Esophagus squamous epithelium (tissue), 5 donors: ENCODE data around the gene DUSP8. TPM values are rescaled to one million over a fixed set of nuclear protein-coding genes. Genes with fewer than 3 reads are reported as not detected.
"Not testable (repeated sequence)": the region's sequence is repeated elsewhere in the genome, so short reads cannot be mapped to it uniquely, and the experiment has no call there.

Source experiments
- DNase-seq: peaks from one replicate; lab custom pipeline; 2025; lab: John Stamatoyannopoulos, UW
- H3K27ac ChIP-seq, 4 donors: fragments of 200-600 bp; sonication (generic); one replicate each; pipeline ENCODE4 v1.5.1; 2016 to 2019; ENCODE audit warnings: mild to moderate bottlenecking in 1 of 4
- H3K27me3 ChIP-seq, 4 donors: fragments of 200-600 bp; sonication (generic); 1 replicate in 3 of 4; 2 replicates in 1 of 4; pipeline versions ENCODE4 v1.5.1 to v1.6.0; 2017 to 2021; ENCODE audit warnings: antibody characterized with exemption in 1 of 4
- H3K36me3 ChIP-seq, 3 donors: fragments of 200-600 bp; sonication (generic); one replicate each; pipeline ENCODE4 v1.5.1; 2016 to 2019
- H3K4me1 ChIP-seq, 3 donors: fragments of 200-600 bp; sonication (generic); one replicate each; pipeline ENCODE4 v1.5.1; 2017 to 2019
- H3K4me3 ChIP-seq, 4 donors: fragments of 200-600 bp; sonication (generic); 1 replicate in 3 of 4; 2 replicates in 1 of 4; pipeline ENCODE4 v1.5.1; 2016 to 2019; ENCODE audit warnings: mild to moderate bottlenecking in 2 of 4, moderate library complexity in 1 of 4
- H3K9me3 ChIP-seq, 3 donors: fragments of 200-600 bp; sonication (generic); one replicate each; pipeline ENCODE4 v1.5.1; 2016 to 2019
- POLR2A ChIP-seq, 4 donors: fragments of 450-650 bp; IDR thresholded peaks; one replicate each; pipeline ENCODE4 v1.6.1; 2017; ENCODE audit warnings: antibody characterized with exemption in 4 of 4, mild to moderate bottlenecking in 4 of 4, moderate library complexity in 3 of 4
- WGBS, 2 donors: methylation state at CpG; one replicate each; pipeline ENCODE4 v1.1.5; 2018; 5-methylcytosine and 5-hydroxymethylcytosine counted together
- intact Hi-C: fragments of 100-400 bp; cut with DNase I; formaldehyde crosslinking; loops from one replicate; pipeline ENCODE4 v1.15.0; 2022
- total RNA-seq, 4 donors: library from RNA; depleted of rRNA; stranded (reverse); fragments of >200 nt; gene quantifications; one replicate each; pipeline ENCODE4 v1.1.0, GENCODE V29; 2016
- TF ChIP-seq, protein P1 (sequence below), 6 experiments: fragments of 450-650 bp in 4 of 6; fragments of 200-600 bp in 2 of 6; sonication (generic) in 2 of 6; IDR thresholded peaks; one replicate each; pipeline ENCODE4 v1.5.1; 2016 to 2019; ENCODE audit warnings: antibody characterized with exemption in 6 of 6, mild to moderate bottlenecking in 4 of 6, moderate library complexity in 4 of 6
- donor health status: DM: yes; HTN: yes; CAD: no.

Gene DUSP8
- total RNA-seq, 4 donors from 2014 or later: 0.12 to 1.3 (median 0.64) TPM

DNA sequence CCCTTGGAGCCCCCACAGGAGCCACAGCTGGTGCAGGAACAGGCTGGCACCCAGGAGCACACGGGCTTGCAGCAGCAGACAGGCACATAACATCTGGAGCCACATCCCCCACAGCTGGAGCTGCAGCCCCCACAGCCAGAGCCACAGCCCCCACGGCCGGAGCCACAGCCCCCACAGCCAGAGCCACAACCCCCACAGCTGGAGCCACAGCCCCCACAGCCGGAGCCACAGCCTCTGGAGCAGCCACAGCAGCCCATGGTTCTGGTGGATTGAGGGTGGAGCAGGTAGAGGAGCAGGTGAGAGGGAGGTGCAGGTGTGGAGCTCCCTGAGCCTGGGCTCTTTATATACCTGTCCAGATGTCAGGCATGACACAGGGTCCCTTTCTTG is 25.9 kb upstream of the DUSP8 start, which contains the start of gene KRTAP5-2:
Gene KRTAP5-2 (minus strand): TSS at position 301 of the 387 bp plus-strand sequence. CDS start 44 bp downstream, at position 257.
- Histone ChIP-seq H3K4me3 (no peak within 1 kb of the TSS), H3K36me3 (no peaks in the 10 kb centered on the region), H3K9me3 (no peaks in the 10 kb centered on the region), H3K27ac (no peak within 1 kb of the TSS), H3K27me3 (peaks cover 0 to 93% (median 0%) of the 10 kb centered on the region in 4 donors), H3K4me1 (no peaks in the 10 kb centered on the region)
- 20 to 100% methylated on average over 1 to 2 of the region's 4 CpGs for WGBS, 2 donors
- intact Hi-C loops: no loop called here
- TF ChIP-seq, protein P1, sequence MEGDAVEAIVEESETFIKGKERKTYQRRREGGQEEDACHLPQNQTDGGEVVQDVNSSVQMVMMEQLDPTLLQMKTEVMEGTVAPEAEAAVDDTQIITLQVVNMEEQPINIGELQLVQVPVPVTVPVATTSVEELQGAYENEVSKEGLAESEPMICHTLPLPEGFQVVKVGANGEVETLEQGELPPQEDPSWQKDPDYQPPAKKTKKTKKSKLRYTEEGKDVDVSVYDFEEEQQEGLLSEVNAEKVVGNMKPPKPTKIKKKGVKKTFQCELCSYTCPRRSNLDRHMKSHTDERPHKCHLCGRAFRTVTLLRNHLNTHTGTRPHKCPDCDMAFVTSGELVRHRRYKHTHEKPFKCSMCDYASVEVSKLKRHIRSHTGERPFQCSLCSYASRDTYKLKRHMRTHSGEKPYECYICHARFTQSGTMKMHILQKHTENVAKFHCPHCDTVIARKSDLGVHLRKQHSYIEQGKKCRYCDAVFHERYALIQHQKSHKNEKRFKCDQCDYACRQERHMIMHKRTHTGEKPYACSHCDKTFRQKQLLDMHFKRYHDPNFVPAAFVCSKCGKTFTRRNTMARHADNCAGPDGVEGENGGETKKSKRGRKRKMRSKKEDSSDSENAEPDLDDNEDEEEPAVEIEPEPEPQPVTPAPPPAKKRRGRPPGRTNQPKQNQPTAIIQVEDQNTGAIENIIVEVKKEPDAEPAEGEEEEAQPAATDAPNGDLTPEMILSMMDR (IDR thresholded peaks at IDR 0.05): no peak
- no peak for TF ChIP-seq POLR2A (IDR thresholded peaks at IDR 0.05)
- no peak for DNase-seq

- no peaks in the 10 kb centered on the region for H3K9me3 ChIP-seq
- no peaks in the 10 kb centered on the region for H3K4me1 ChIP-seq
- WGBS, 2 donors: 53 to 77% methylated on average over 4 to 7 of the region's 10 CpGs
- peaks cover 0 to 95% (median 0%) of the 10 kb centered on the region in 4 donors for H3K27me3 ChIP-seq
- no peak for DNase-seq
- no peak overlapping the region for H3K27ac ChIP-seq
- H3K4me3 ChIP-seq: no peak overlapping the region
- intact Hi-C loops: no loop called here
- TF ChIP-seq POLR2A (IDR thresholded peaks at IDR 0.05): no peak
- TF ChIP-seq, protein P1 (IDR thresholded peaks at IDR 0.05): no peak
- no peaks in the 10 kb centered on the region for H3K36me3 ChIP-seq
These were observed 25.4 kb upstream of the DUSP8 start for GRCh38 chr11:1597331-1597993.

GRCh38 chr11:1596576-1597121 is 24.6 kb upstream of the DUSP8 start:
- DNase-seq, H3K4me1 ChIP-seq, H3K4me3 ChIP-seq, intact Hi-C loops, H3K27ac ChIP-seq, H3K36me3 ChIP-seq, H3K9me3 ChIP-seq: not testable (repeated sequence)
- H3K27me3 ChIP-seq: peaks cover 0 to 96% (median 0%) of the 10 kb centered on the region in 4 donors
- WGBS, 2 donors: 51 to 67% methylated on average over 14 to 16 of the region's 19 CpGs

GRCh38 chr11:1595994-1596575 is 24.0 kb upstream of the DUSP8 start:
- H3K9me3 ChIP-seq, DNase-seq, H3K36me3 ChIP-seq, H3K27ac ChIP-seq, H3K4me3 ChIP-seq, intact Hi-C loops, H3K4me1 ChIP-seq: not testable (repeated sequence)
- peaks cover 0 to 96% (median 0%) of the 10 kb centered on the region in 4 donors for H3K27me3 ChIP-seq
- 39 to 60% methylated on average over 11 of the region's 11 CpGs for WGBS, 2 donors

- intact Hi-C loops: no loop called here
- Histone ChIP-seq H3K36me3 (no peaks in the 10 kb centered on the region), H3K27ac (no peak overlapping the region), H3K4me1 (peaks cover 0 to 4% (median 4%) of the 10 kb centered on the region in 3 donors), H3K4me3 (no peak overlapping the region), H3K27me3 (peaks cover 0 to 77% (median 0%) of the 10 kb centered on the region in 4 donors), H3K9me3 (no peaks in the 10 kb centered on the region)
- TF ChIP-seq, protein P1 (IDR thresholded peaks at IDR 0.05): no peak
- TF ChIP-seq POLR2A (IDR thresholded peaks at IDR 0.05): no peak
- DNase-seq: no peak
- WGBS, 2 donors: 43 to 67% methylated on average over 9 of the region's 9 CpGs
These were observed 20.6 kb upstream of the DUSP8 start for GRCh38 chr11:1592628-1593027.

- H3K4me1 ChIP-seq: peaks cover 0 to 4% (median 4%) of the 10 kb centered on the region in 3 donors
- TF ChIP-seq POLR2A (IDR thresholded peaks at IDR 0.05): no peak
- TF ChIP-seq, protein P1 (IDR thresholded peaks at IDR 0.05): no peak
- H3K4me3 ChIP-seq: no peak overlapping the region
- no peak for DNase-seq
- peaks cover 0 to 60% (median 0%) of the 10 kb centered on the region in 4 donors for H3K27me3 ChIP-seq
- intact Hi-C loops: no loop called here
- WGBS, 2 donors: 88 to 98% methylated on average over 5 to 6 of the region's 6 CpGs
- H3K9me3 ChIP-seq: no peaks in the 10 kb centered on the region
- no peaks in the 10 kb centered on the region for H3K36me3 ChIP-seq
- H3K27ac ChIP-seq: no peak overlapping the region
These were observed 17.9 kb upstream of the DUSP8 start for GRCh38 chr11:1589996-1590395.

DNA sequence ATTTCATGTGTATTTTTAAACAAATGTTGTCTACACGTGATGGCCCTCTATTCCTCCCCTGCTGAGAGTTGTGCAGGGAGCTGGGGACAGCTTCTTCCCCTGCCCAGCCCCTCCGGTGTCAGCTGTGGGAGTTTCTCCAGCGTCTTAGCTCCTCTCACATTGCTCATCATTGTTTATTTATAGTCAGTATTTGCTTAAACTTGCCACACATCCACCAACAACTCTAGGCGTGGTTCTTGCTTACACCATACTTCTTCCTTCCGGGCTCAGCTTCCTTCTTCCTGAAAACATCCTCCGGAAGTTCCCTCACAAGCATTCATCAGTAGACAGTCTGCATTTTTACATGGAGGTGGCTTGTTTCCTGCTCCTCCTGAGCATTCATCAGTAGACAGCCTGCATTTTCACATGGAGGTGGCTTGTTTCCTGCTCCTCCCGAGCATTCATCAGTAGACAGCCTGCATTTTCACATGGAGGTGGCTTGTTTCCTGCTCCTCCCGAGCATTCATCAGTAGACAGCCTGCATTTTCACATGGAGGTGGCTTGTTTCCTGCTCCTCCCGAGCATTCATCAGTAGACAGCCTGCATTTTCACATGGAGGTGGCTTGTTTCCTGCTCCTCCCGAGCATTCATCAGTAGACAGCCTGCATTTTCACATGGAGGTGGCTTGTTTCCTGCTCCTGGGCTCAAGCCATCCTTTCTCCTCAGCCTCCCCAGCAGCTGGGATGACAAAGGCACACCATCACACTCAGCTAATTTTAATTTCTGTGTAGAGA is 17.3 kb upstream of the DUSP8 start:
- H3K4me1 ChIP-seq, H3K4me3 ChIP-seq, intact Hi-C loops, H3K9me3 ChIP-seq, H3K36me3 ChIP-seq, DNase-seq, H3K27ac ChIP-seq: not testable (repeated sequence)
- H3K27me3 ChIP-seq: peaks cover 0 to 60% (median 0%) of the 10 kb centered on the region in 4 donors
- 5 to 9% methylated on average over 6 to 7 of the region's 10 CpGs for WGBS, 2 donors
